Body of pancreas (tissue), 4 donors: ENCODE measurements around the gene SPDYE1. TPM values are rescaled to one million over a fixed set of nuclear protein-coding genes. Genes with fewer than 3 reads are reported as not detected.
"Not testable (repeated sequence)": the region's sequence is repeated elsewhere in the genome, so short reads cannot be mapped to it uniquely, and the experiment has no call there.

Experiments
- ATAC-seq: fragments of 150-250 bp; one replicate; pipeline ENCODE4 v1.9.1; 2016
- DNase-seq, 4 donors: peaks; one replicate each; pipeline ENCODE4 v3.0.0-alpha.2; 2019
- H3K27ac ChIP-seq, 4 donors: fragments of 200-600 bp; sonication (generic); 1 replicate in 3 of 4; 2 replicates in 1 of 4; pipeline versions ENCODE4 v1.5.1 to v1.6.1; 2016 to 2019; ENCODE audit warnings: mild to moderate bottlenecking in 1 of 4, mixed read lengths in 1 of 4, moderate library complexity in 1 of 4
- H3K27me3 ChIP-seq, 2 donors: fragments of 200-600 bp; sonication (generic); one replicate each; pipeline ENCODE4 v1.6.0; 2016; ENCODE audit warnings: mild to moderate bottlenecking in 1 of 2
- H3K36me3 ChIP-seq, 2 donors: fragments of 200-600 bp; sonication (generic); replicated peaks in 1 of 2; 2 replicates each; pipeline ENCODE4 v1.5.1; 2016; ENCODE audit warnings: low read depth in 2 of 2; ENCODE audit not compliant: insufficient read depth in 1 of 2
- H3K4me1 ChIP-seq: fragments of 200-600 bp; sonication (generic); one replicate; pipeline ENCODE4 v1.6.0; 2016
- H3K4me3 ChIP-seq, 2 donors: fragments of 200-600 bp; sonication (generic); 1 replicate in 1 of 2; 2 replicates in 1 of 2; pipeline ENCODE4 v1.5.1; 2016 to 2019
- H3K9me3 ChIP-seq, 3 donors: fragments of 200-600 bp; sonication (generic); 1 replicate in 2 of 3; 2 replicates in 1 of 3; pipeline ENCODE4 v1.5.1; 2016
- CTCF ChIP-seq, 7 experiments: fragments of 450-650 bp in 4 of 7; fragments of 200-600 bp in 3 of 7; sonication (generic) in 3 of 7; IDR thresholded peaks; one replicate each; pipeline ENCODE4 v1.5.1; 2016 to 2019; ENCODE audit warnings: antibody characterized with exemption in 7 of 7
- POLR2A ChIP-seq, 3 donors: fragments of 450-650 bp; IDR thresholded peaks; one replicate each; pipeline ENCODE4 v1.6.1; 2016; ENCODE audit warnings: antibody characterized with exemption in 3 of 3, mild to moderate bottlenecking in 2 of 3
- WGBS, 2 donors: methylation state at CpG; one replicate each; pipeline ENCODE4 v1.1.5; 2017; 5-methylcytosine and 5-hydroxymethylcytosine counted together
- intact Hi-C: fragments of 100-400 bp; cut with DNase I; formaldehyde crosslinking; loops from one replicate; pipeline ENCODE4 v1.15.1; 2023
- total RNA-seq, 2 donors: library from RNA; depleted of rRNA; stranded (reverse); fragments of >200 nt; gene quantifications; one replicate each; pipeline ENCODE4 v1.1.0, GENCODE V29; 2016

Gene SPDYE1
- not detected for total RNA-seq

- H3K36me3 ChIP-seq, H3K4me1 ChIP-seq, H3K27me3 ChIP-seq, H3K4me3 ChIP-seq, DNase-seq, intact Hi-C loops, H3K9me3 ChIP-seq, H3K27ac ChIP-seq, ATAC-seq: not testable (repeated sequence)
- WGBS, 2 donors, result 95% methylated on average over 2 of the region's 3 CpGs; no CpG with 5 or more reads in 1 of the 2 donors
Observed at GRCh38 chr7:43997532-43997931, at the start of gene SPDYE1. SPDYE1 (plus strand) TSS chr7:43997897; CDS start chr7:43999950, 2,053 bp downstream.

- DNase-seq, result no peak
- Histone ChIP-seq H3K4me3 (no peak overlapping the region), H3K9me3 (no peaks in the 10 kb centered on the region), H3K4me1 (no peaks in the 10 kb centered on the region), H3K36me3 (peaks cover 16 to 18% of the 10 kb centered on the region in 2 donors), H3K27ac (no peak overlapping the region), H3K27me3 (no peaks in the 10 kb centered on the region)
- intact Hi-C loops, result no loop called here
- TF ChIP-seq POLR2A (IDR thresholded peaks at IDR 0.05) (no peak), CTCF (IDR thresholded peaks at IDR 0.05) (no peak)
- ATAC-seq, result no peak
- 87 to 97% methylated on average over 3 of the region's 3 CpGs for WGBS, 2 donors
Observed at GRCh38 chr7:43952028-43952427, 45.7 kb upstream of the SPDYE1 start.

- WGBS, 2 donors, result 92 to 97% methylated on average over 4 to 5 of the region's 5 CpGs
- intact Hi-C loops, result no loop called here
- Histone ChIP-seq H3K27ac (no peak overlapping the region), H3K4me3 (no peak overlapping the region), H3K27me3 (no peaks in the 10 kb centered on the region), H3K9me3 (no peaks in the 10 kb centered on the region), H3K36me3 (peaks cover 16 to 18% of the 10 kb centered on the region in 2 donors), H3K4me1 (no peaks in the 10 kb centered on the region)
- DNase-seq (no peak), ATAC-seq (no peak)
- TF ChIP-seq POLR2A (IDR thresholded peaks at IDR 0.05), result no peak
- TF ChIP-seq CTCF (IDR thresholded peaks at IDR 0.05), result no peak
Observed at GRCh38 chr7:43953071-43953470, 44.6 kb upstream of the SPDYE1 start.

GRCh38 chr7:43954524-43955228 is 43.0 kb upstream of the SPDYE1 start:
- peak; percentile 60 for ATAC-seq
- WGBS, 2 donors, result 44 to 61% methylated on average over 3 of the region's 3 CpGs
- Histone ChIP-seq H3K4me3 (no peak overlapping the region), H3K9me3 (no peaks in the 10 kb centered on the region), H3K27me3 (no peaks in the 10 kb centered on the region), H3K4me1 (no peaks in the 10 kb centered on the region), H3K27ac (no peak overlapping the region), H3K36me3 (peaks cover 6 to 14% of the 10 kb centered on the region in 2 donors)
- peak in 5 of 7 experiments; percentile 17 to 42 (median 37) for TF ChIP-seq CTCF (IDR thresholded peaks at IDR 0.05)
- no peak for TF ChIP-seq POLR2A (IDR thresholded peaks at IDR 0.05)
- intact Hi-C loops, result no loop called here
- peak; percentile 29 to 48 (median 36) for DNase-seq

- no peak for TF ChIP-seq POLR2A (IDR thresholded peaks at IDR 0.05)
- TF ChIP-seq CTCF (IDR thresholded peaks at IDR 0.05), result no peak
- peaks cover 6 to 10% of the 10 kb centered on the region in 2 donors for H3K36me3 ChIP-seq
- no peak overlapping the region for H3K27ac ChIP-seq
- no peaks in the 10 kb centered on the region for H3K27me3 ChIP-seq
- 75 to 79% methylated on average over 3 of the region's 3 CpGs for WGBS, 2 donors
- no peaks in the 10 kb centered on the region for H3K9me3 ChIP-seq
- no peak overlapping the region for H3K4me3 ChIP-seq
- DNase-seq (no peak), ATAC-seq (no peak)
- H3K4me1 ChIP-seq, result no peaks in the 10 kb centered on the region
- intact Hi-C loops, result no loop called here
Observed at GRCh38 chr7:43956027-43956426, 41.7 kb upstream of the SPDYE1 start.
